MG63 (cell line): Measurements from ENCODE around the gene GTF2A1. TPM values are rescaled to one million over a fixed set of nuclear protein-coding genes. Genes with fewer than 3 reads are reported as not detected.
"Not testable (repeated sequence)": the region's sequence is repeated elsewhere in the genome, so short reads cannot be mapped to it uniquely, and the experiment has no call there.

Source experiments
- DNase-seq: peaks from one replicate; pipeline ENCODE4 v3.0.0-alpha.2; 2020
- H3K27me3 ChIP-seq: fragments of 250-450 bp; sonication (Bioruptor Pico); 2 replicates; pipeline ENCODE4 v1.5.1; 2020; ENCODE audit warnings: mild to moderate bottlenecking, moderate library complexity
- H3K36me3 ChIP-seq: fragments of 250-450 bp; sonication (Bioruptor Pico); 2 replicates; pipeline ENCODE4 v1.5.1; 2020; ENCODE audit warnings: mild to moderate bottlenecking, moderate library complexity
- H3K4me3 ChIP-seq: fragments of 250-450 bp; sonication (Bioruptor Pico); 2 replicates; pipeline ENCODE4 v1.5.1; 2020; ENCODE audit warnings: mild to moderate bottlenecking, moderate library complexity
- H3K9me3 ChIP-seq: fragments of 250-450 bp; sonication (Bioruptor Pico); 2 replicates; pipeline ENCODE4 v1.5.1; 2020; ENCODE audit warnings: mild to moderate bottlenecking, moderate library complexity
- total RNA-seq: library from RNA; depleted of rRNA; stranded (reverse); fragments of >200 nt; shearing (Covaris generic); gene quantifications from 2 replicates; pipeline ENCODE4 v1.2.3, GENCODE V29; 2014; ENCODE audit warnings: low replicate concordance; rRNA removed

The GTF2A1 gene
- total RNA-seq, result 16.1 and 22.8 TPM in 2 replicates

GRCh38 chr14:81220830-81221578, at the start of gene GTF2A1:
Gene GTF2A1, minus strand, starts transcription at chr14:81220959. Its CDS starts 441 bp downstream, at chr14:81220518.
- Histone ChIP-seq H3K9me3 (no peaks in the 10 kb centered on the region), H3K36me3 (peaks cover 5% of the 10 kb centered on the region), H3K27me3 (no peaks in the 10 kb centered on the region), H3K4me3 (peak within 1 kb of the TSS; percentile 74)
- DNase-seq, result peak; percentile 92

DNA sequence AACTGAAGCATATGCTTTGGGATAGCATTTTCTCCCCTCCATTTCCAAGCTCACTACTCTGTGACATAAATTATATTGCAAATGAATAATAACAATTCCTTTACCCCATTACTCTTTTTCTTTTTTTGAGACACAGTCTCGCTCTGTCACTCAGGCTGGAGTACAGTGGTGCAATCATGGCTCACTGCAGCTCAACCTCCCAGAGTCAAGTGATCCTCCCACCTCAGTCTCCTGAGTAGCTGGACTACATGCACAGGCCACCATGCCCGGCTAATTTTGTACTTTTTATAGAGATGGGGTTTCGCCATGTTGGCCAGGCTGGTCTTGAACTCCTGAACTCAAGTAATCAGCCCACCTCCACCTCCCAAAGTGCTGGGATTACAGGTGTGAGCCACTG, 49.2 kb upstream of the GTF2A1 start:
- DNase-seq, result no peak
- H3K27me3 ChIP-seq, result no peaks in the 10 kb centered on the region
- no peak overlapping the region for H3K4me3 ChIP-seq
- H3K9me3 ChIP-seq, result no peaks in the 10 kb centered on the region
- H3K36me3 ChIP-seq, result no peaks in the 10 kb centered on the region

GRCh38 chr14:81269100-81269978, 48.6 kb upstream of the GTF2A1 start:
- H3K27me3 ChIP-seq, result no peaks in the 10 kb centered on the region
- DNase-seq, result no peak
- no peaks in the 10 kb centered on the region for H3K36me3 ChIP-seq
- no peak overlapping the region for H3K4me3 ChIP-seq
- H3K9me3 ChIP-seq, result no peaks in the 10 kb centered on the region

DNA sequence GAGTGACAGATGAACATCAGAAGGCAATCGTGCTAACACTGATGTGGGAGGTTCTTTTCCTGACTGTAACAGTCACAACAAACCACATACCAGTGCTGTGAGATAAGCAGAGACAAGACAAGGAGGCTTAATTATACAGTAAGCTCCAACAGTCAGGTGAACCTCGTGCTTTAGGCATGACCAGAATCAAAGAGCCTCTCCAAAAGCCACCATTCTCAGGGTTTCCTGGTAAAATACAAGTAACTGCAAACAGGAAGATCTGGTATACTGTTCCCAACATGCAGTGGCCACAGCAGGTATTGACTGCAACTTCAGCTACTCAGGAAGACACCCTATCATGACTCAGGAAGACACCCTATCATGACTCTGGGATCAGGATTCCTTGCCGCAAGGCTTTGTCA, 47.3 kb upstream of the GTF2A1 start:
- no peak for DNase-seq
- no peaks in the 10 kb centered on the region for H3K36me3 ChIP-seq
- H3K4me3 ChIP-seq, result no peak overlapping the region
- no peaks in the 10 kb centered on the region for H3K9me3 ChIP-seq
- H3K27me3 ChIP-seq, result no peaks in the 10 kb centered on the region

GRCh38 chr14:81265636-81266169, 44.9 kb upstream of the GTF2A1 start:
- DNase-seq, result no peak
- no peak overlapping the region for H3K4me3 ChIP-seq

GRCh38 chr14:81264671-81265070, 43.9 kb upstream of the GTF2A1 start:
- H3K27me3 ChIP-seq, result 0 out of 2 replicates have a peak, but pooled peaks cover 3% of the 10 kb centered on the region
- no peak for DNase-seq
- H3K4me3 ChIP-seq, result no peak overlapping the region
- H3K9me3 ChIP-seq, result no peaks in the 10 kb centered on the region
- no peaks in the 10 kb centered on the region for H3K36me3 ChIP-seq

More at GRCh38 chr14:81265636-81266169, 44.9 kb upstream of the GTF2A1 start:
- Histone ChIP-seq H3K36me3 (no peaks in the 10 kb centered on the region), H3K27me3 (0 out of 2 replicates have a peak, but pooled peaks cover 3% of the 10 kb centered on the region), H3K9me3 (no peaks in the 10 kb centered on the region)

- no peak overlapping the region for H3K4me3 ChIP-seq
- DNase-seq, result no peak
- H3K9me3 ChIP-seq, result no peaks in the 10 kb centered on the region
- 0 out of 2 replicates have a peak, but pooled peaks cover 3% of the 10 kb centered on the region for H3K27me3 ChIP-seq
- H3K36me3 ChIP-seq, result no peaks in the 10 kb centered on the region
These were observed 43.1 kb upstream of the GTF2A1 start for GRCh38 chr14:81263777-81264410.

- Histone ChIP-seq H3K36me3 (no peaks in the 10 kb centered on the region), H3K4me3 (no peak overlapping the region), H3K9me3 (no peaks in the 10 kb centered on the region), H3K27me3 (0 out of 2 replicates have a peak, but pooled peaks cover 3% of the 10 kb centered on the region)
- no peak for DNase-seq
These were observed 40.4 kb upstream of the GTF2A1 start for GRCh38 chr14:81261176-81261575.

DNA sequence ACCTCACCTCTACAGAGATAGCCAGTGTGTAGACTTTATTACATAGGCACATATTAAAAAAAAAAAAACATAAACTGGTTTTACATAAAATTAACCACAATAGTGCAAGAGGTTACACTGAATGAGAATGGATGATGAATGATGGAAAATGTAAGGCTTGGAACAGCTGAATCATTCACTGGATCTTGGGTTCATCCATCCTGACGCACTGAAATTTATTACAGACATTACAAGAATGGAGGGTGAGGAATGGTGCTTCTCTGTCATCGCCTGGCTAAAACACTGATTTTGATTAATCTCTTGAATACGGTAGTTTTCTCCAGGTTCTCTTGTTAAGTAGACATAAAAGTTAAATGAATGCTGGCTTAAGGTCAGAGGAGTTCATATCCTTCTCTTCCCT, 40.0 kb upstream of the GTF2A1 start:
- Histone ChIP-seq H3K27me3 (0 out of 2 replicates have a peak, but pooled peaks cover 3% of the 10 kb centered on the region), H3K36me3 (no peaks in the 10 kb centered on the region), H3K9me3 (no peaks in the 10 kb centered on the region), H3K4me3 (no peak overlapping the region)
- no peak for DNase-seq

- H3K27me3 ChIP-seq, result no peaks in the 10 kb centered on the region
- no peaks in the 10 kb centered on the region for H3K9me3 ChIP-seq
- no peak overlapping the region for H3K4me3 ChIP-seq
- no peak for DNase-seq
- no peaks in the 10 kb centered on the region for H3K36me3 ChIP-seq
These were observed 35.7 kb upstream of the GTF2A1 start for GRCh38 chr14:81256289-81256960.

DNA sequence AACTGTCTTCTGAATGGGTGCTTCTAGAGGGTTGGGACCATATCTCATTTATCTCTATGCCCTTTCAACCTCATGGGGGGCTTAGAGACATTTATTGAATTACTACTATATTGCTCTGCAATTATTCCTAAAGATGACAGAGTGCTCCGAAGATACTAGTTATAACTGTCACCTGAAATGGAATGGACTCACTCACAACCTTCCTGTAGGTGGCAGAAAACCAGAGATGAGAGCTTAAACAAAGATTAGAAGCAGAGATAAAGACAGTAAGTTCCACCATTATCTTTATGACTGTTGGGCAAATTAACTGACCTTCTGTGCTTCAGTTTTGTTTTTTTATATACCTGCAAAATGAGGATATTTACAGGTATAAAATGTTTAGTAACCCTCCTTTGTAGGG, 31.5 kb upstream of the GTF2A1 start:
- Histone ChIP-seq H3K9me3 (no peaks in the 10 kb centered on the region), H3K36me3 (no peaks in the 10 kb centered on the region), H3K27me3 (no peaks in the 10 kb centered on the region), H3K4me3 (no peak overlapping the region)
- no peak for DNase-seq

DNA sequence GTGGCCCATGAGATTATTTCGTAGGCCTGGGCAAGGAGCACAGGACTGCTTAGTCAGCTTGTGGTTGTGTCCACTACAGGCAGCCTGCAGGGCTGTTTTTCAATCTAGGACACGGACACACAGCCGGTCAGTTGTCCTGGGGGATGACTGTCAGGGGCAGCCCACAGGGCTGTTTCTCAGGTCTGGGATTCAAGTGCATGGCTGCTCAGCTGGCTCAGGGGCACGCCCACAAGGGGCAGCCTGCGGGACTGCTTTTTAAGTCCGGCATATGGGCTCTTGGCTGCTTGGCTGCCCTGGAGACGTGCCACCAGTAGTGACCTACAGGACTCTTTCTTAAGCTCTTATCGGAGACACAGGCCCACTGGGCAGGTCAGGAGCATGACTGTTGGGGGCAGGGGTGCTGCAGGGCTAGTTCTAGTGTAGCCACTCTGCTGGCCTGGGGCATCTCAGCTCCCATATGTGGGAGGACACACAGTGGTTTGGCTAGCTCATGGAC, 26.6 kb upstream of the GTF2A1 start:
- Histone ChIP-seq H3K9me3 (no peaks in the 10 kb centered on the region), H3K27me3 (no peaks in the 10 kb centered on the region), H3K4me3 (no peak overlapping the region), H3K36me3 (no peaks in the 10 kb centered on the region)
- DNase-seq, result no peak

DNA sequence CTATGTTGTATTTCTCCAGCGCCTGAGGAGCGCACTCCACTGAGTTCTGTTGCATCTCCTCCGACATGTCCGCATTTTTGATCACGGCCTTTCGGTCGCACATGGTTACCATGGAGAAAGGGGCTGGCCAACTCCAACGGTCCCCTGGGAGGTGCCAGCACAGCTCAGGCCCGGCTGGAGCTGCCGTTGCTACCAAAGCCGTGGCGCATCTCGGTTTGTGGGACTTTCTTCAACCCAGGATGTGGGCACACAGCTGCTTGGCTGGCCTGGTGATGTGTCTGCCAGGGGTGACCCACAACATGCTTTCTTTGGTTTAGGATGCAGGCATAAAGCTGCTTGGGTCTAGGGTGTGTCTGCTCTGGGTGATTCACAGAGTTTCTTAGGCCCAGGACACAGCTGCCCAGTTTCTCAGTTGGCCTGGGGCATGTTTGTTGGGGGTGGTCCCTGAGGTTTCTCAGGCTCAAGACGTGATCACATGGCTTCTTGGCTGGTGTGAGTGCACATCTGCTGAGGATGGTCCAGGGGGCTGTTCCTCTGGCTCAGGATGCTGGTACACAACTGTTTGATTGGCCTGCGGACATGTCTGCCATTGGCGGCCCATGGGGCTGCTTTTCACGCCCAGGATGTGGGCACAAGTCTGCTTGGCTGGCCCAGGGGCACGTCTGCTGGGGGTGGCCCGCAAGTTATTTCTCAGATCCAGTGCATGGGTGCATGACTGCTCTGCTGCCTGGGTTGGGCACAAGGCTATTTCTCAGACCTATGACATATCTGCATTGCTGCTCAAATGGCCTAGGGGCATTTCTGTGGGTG, 25.9 kb upstream of the GTF2A1 start:
- Histone ChIP-seq H3K36me3 (no peaks in the 10 kb centered on the region), H3K27me3 (no peaks in the 10 kb centered on the region), H3K9me3 (no peaks in the 10 kb centered on the region), H3K4me3 (no peak overlapping the region)
- DNase-seq, result peak; percentile 55

DNA sequence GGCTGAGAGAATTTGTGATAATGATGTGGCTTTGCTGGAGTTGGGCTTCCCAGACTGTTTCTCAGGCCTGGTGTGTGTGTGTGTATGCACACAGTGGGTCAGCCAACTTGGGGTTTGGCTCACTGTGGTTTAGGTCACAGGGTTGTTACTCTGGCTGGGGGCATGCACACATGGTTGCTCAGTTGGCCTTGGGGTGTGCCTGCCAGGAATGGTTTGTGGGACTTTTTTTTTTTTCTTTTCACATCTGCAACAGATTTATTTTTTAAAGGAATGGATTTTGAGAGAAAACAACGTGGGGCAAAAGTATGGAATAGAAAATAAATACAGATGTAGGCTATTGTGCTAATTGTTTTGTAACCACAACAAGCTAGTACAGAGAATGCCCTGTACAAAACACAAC, 25.0 kb upstream of the GTF2A1 start:
- Histone ChIP-seq H3K27me3 (no peaks in the 10 kb centered on the region), H3K9me3 (no peaks in the 10 kb centered on the region), H3K36me3 (no peaks in the 10 kb centered on the region), H3K4me3 (no peak overlapping the region)
- no peak for DNase-seq

DNA sequence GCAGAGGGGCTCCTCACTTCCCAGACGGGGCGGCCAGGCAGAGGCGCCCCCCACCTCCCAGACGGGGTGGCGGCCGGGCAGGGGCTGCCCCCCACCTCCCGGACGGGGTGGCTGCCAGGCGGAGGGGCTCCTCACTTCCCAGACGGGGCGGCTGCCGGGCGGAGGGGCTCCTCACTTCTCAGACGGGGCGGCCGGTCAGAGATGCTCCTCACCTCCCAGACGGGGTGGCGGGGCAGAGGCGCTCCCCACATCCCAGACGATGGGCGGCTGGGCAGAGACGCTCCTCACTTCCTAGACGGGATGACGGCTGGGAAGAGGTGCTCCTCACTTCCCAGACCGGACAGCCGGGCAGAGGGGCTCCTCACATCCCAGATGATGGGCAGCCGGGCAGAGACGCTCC, 23.7 kb upstream of the GTF2A1 start:
- H3K9me3 ChIP-seq, DNase-seq, H3K4me3 ChIP-seq, H3K36me3 ChIP-seq, H3K27me3 ChIP-seq: not testable (repeated sequence)
